GM13977 (cell line): ENCODE measurements around the gene DLX6.
A peak's percentile ranks its signal among the peaks of the same experiment; 100 is the strongest.

Experiments
- DNase-seq: peaks from one replicate; pipeline ENCODE4 v3.0.0; 2012; ENCODE audit warnings: low spot score
- CTCF ChIP-seq: IDR thresholded peaks from 2 replicates; pipeline ENCODE4 v1.5.1; 2012; ENCODE audit warnings: mild to moderate bottlenecking, control low read depth; ENCODE audit not compliant: insufficient read depth; ENCODE audit errors: extremely low read depth, missing control alignments
- in situ Hi-C: fragments of 300-500 bp; cut with MboI; formaldehyde crosslinking; loops from one replicate; pipeline ENCODE4 v1.12.0; 2022; ENCODE audit warnings: low sequenced_read_pairs, low pct_unique_long_range_greater_than_20kb, mixed read lengths, inconsistent platforms; ENCODE audit not compliant: unreplicated experiment

Gene DLX6

GRCh38 chr7:96993980-96994379, 11.4 kb upstream of the DLX6 start:
- DNase-seq, result peak; percentile 13
- in situ Hi-C loops, result no loop called here
- TF ChIP-seq CTCF, result no peak

- peak; percentile 12 for DNase-seq
- TF ChIP-seq CTCF, result no peak
Observed at GRCh38 chr7:96995406-96996110, 9.8 kb upstream of the DLX6 start.

GRCh38 chr7:96996111-96996957, 9.0 kb upstream of the DLX6 start:
- TF ChIP-seq CTCF, result no peak
- peak; percentile 5 for DNase-seq

More at GRCh38 chr7:96995406-96996110, 9.8 kb upstream of the DLX6 start:
- in situ Hi-C loops, result no loop called here

GRCh38 chr7:96996958-96997511, 8.3 kb upstream of the DLX6 start:
- no peak for TF ChIP-seq CTCF
- peak; percentile 16 for DNase-seq
- in situ Hi-C loops, result no loop called here

More at GRCh38 chr7:96996111-96996957, 9.0 kb upstream of the DLX6 start:
- in situ Hi-C loops, result no loop called here

- peak; percentile 11 for DNase-seq
- TF ChIP-seq CTCF, result no peak
- in situ Hi-C loops, result no loop called here
Observed at GRCh38 chr7:96997512-96998032, 7.8 kb upstream of the DLX6 start.

GRCh38 chr7:96998333-96998732, 7.0 kb upstream of the DLX6 start:
- TF ChIP-seq CTCF, result no peak
- in situ Hi-C loops, result no loop called here
- DNase-seq, result peak; percentile 15
